GM12878 (cell line): ENCODE results near the gene SLC25A42. TPM values are rescaled to one million over a fixed set of nuclear protein-coding genes. Genes with fewer than 3 reads are reported as not detected.

Source experiments
- BCL11A ChIP-seq: IDR thresholded peaks from 2 replicates; pipeline ENCODE4 v1.6.1; 2011; ENCODE audit warnings: low read depth, low read length
- BHLHE40 ChIP-seq, 2 experiments: fragments of 450-650 bp in 1 of 2; IDR thresholded peaks; 2 replicates each; pipeline ENCODE4 v1.6.1; 2011 to 2017; ENCODE audit warnings: low read depth in 2 of 2, borderline replicate concordance in 1 of 2, improper control_type of control experiment in 1 of 2, low read length in 1 of 2, mild to moderate bottlenecking in 1 of 2
- CHD2 ChIP-seq: IDR thresholded peaks from 2 replicates; pipeline ENCODE4 v1.6.1; 2011; ENCODE audit warnings: low read depth, low read length, improper control_type of control experiment, borderline replicate concordance
- E2F4 ChIP-seq: IDR thresholded peaks from 2 replicates; pipeline ENCODE4 v1.6.1; 2012; ENCODE audit warnings: low read depth, low read length, improper control_type of control experiment
- EGR1 ChIP-seq, 2 experiments: IDR thresholded peaks; 1 replicate in 1 of 2; 2 replicates in 1 of 2; pipeline ENCODE4 v1.6.1; 2011 to 2012; ENCODE audit warnings: low read depth in 2 of 2, low read length in 2 of 2, borderline replicate concordance in 1 of 2, mild to moderate bottlenecking in 1 of 2, moderate library complexity in 1 of 2
- IKZF1 ChIP-seq: fragments of 450-650 bp; conservative IDR thresholded peaks from 2 replicates; pipeline ENCODE4 v1.6.1; 2017; ENCODE audit warnings: antibody characterized with exemption, mild to moderate bottlenecking
- MXI1 ChIP-seq: fragments of 150-350 bp; IDR thresholded peaks from 2 replicates; pipeline ENCODE4 v1.6.1; 2011; ENCODE audit warnings: low read depth, mild to moderate bottlenecking, inconsistent platforms, low read length, improper control_type of control experiment
- MYC ChIP-seq: IDR thresholded peaks from 2 replicates; pipeline ENCODE4 v1.6.1; 2011; ENCODE audit warnings: mild to moderate bottlenecking, low read length, moderate library complexity, inconsistent platforms; ENCODE audit not compliant: insufficient read depth, insufficient replicate concordance, insufficient read length, severe bottlenecking
- NFXL1 ChIP-seq: fragments of 450-650 bp; IDR thresholded peaks from 2 replicates; pipeline ENCODE4 v1.6.1; 2017; ENCODE audit warnings: antibody characterized with exemption, mild to moderate bottlenecking, borderline replicate concordance
- NR2C1 ChIP-seq: fragments of 450-650 bp; IDR thresholded peaks from 2 replicates; pipeline ENCODE4 v1.6.1; 2017; ENCODE audit warnings: antibody characterized with exemption, mild to moderate bottlenecking, moderate library complexity
- PAX5 ChIP-seq: IDR thresholded peaks from 2 replicates; pipeline ENCODE4 v1.6.1; 2011; ENCODE audit warnings: low read depth, low read length, borderline replicate concordance
- PRDM15 ChIP-seq: fragments of 450-650 bp; formaldehyde crosslinking; IDR thresholded peaks from 2 replicates; pipeline ENCODE4 v1.4.0; 2020; ENCODE audit warnings: mild to moderate bottlenecking, moderate library complexity
- RELB ChIP-seq: fragments of 450-650 bp; IDR thresholded peaks from 2 replicates; pipeline ENCODE4 v1.6.1; 2017; ENCODE audit warnings: low read depth, mild to moderate bottlenecking, moderate library complexity
- SIN3A ChIP-seq: IDR thresholded peaks from 2 replicates; pipeline ENCODE4 v1.6.1; 2012; ENCODE audit warnings: low read depth, low read length, improper control_type of control experiment
- SKIL ChIP-seq: fragments of 450-650 bp; IDR thresholded peaks from 2 replicates; pipeline ENCODE4 v1.6.1; 2017; ENCODE audit warnings: mild to moderate bottlenecking, low read depth, inconsistent platforms; ENCODE audit not compliant: poor library complexity, severe bottlenecking
- TCF12 ChIP-seq: IDR thresholded peaks from 2 replicates; pipeline ENCODE4 v1.6.1; 2011; ENCODE audit warnings: low read depth, mild to moderate bottlenecking, low read length
- ZNF274 ChIP-seq: IDR thresholded peaks from one replicate; pipeline ENCODE4 v1.8.0; 2011; ENCODE audit not compliant: insufficient read length, insufficient read depth
- polyA plus RNA-seq, 11 experiments: library from polyadenylated mRNA; depleted of rRNA in 4 of 11; unstranded in 6 of 11; stranded (reverse) in 5 of 11; fragments of >200 nt; fragmentation: Nextera tagmentation in 4 of 11; fragmentation: Illumina TruSeq in 1 of 11; extraction: Ambion mirVana in 4 of 11; extraction: Trizol in 1 of 11; gene quantifications; 1 replicate in 1 of 11; 2 replicates in 10 of 11; pipeline versions ENCODE4 v1.2.1 to v1.2.3, GENCODE V29; 2011 to 2016; ENCODE audit warnings: inconsistent platforms in 2 of 11, missing spikeins in 2 of 11, low read depth in 1 of 11
- total RNA-seq, 4 experiments: library from RNA; depleted of rRNA in 3 of 4; stranded (reverse); fragments of >200 nt in 3 of 4; fragmentation: Illumina TruSeq in 1 of 4; extraction: Trizol in 1 of 4; gene quantifications; 2 replicates each; pipeline versions ENCODE4 v1.2.1 to v1.2.3, GENCODE V29; 2013 to 2021
- TF ChIP-seq, protein P1 (sequence below): fragments of 450-650 bp; IDR thresholded peaks from 2 replicates; pipeline ENCODE4 v1.6.1; 2014; ENCODE audit warnings: mild to moderate bottlenecking

Gene SLC25A42
- total and polyA plus RNA-seq, 10 of the 15 experiments (the other 5 are each of a cell fraction or from before 2014, with no cell fraction given): 0.24 to 19.2 (median 9.6) TPM

DNA sequence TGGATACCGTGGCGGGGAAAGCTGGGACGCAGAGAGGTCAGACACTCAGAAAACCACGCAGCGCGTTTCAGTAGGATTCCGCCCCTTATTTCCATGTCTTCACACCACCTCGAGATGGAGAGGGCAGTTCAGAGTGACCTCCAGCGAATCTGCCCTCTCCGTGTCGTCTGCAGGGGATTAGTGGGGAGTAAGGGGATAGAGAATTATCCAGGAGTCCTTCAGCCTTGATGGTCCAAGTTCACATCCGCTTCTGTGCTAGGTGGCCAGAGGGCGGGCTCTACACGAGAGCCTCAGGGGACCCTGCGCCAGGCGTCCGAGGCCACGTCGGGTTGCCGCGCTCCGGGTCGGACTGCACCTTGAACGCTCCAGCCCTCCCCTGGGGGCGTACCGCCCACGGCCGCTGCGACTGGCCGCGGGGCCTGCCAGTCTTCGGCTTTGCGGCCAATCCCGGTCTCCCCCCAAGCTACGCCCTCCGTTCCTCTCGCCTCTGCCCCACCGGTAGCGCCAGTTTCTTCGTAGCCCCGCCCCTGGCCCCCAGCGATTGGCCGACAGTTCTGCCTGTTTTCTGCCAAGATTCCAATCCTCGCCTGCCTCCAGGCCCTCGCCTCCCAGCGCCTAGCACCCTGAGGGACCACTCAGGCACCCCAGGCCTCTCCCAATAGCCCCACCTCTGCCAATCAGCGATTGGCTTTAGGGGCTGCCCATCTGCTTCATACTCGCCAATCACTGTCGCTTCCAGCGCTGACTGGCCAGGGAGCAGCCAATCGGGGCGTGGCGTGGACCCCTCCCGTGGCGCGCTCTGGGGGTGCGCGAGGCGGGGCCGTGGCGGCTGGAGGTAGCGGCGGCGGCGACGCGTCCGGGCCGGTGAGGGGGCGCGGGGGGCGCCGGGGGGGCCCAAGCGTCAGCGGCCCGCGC, at the start of gene SLC25A42 (continued):
- TF ChIP-seq PRDM15 (no peak), CHD2 (peak; percentile 97), SKIL (peak; percentile 77), BCL11A (no peak), E2F4 (peak; percentile 69; the same call in 1 of the 2 replicates), NFXL1 (no peak), TCF12 (0 out of 2 replicates have a peak, but pooled peaks have one; percentile 13), SIN3A (0 out of 2 replicates have a peak, but pooled peaks have one; percentile 36), IKZF1 (peak; percentile 61), MYC (peak; percentile 22), ZNF274 (no peak), PAX5 (peak; percentile 37; the same call in 1 of the 2 replicates), MXI1 (peak; percentile 45), RELB (peak; percentile 19; the same call in 1 of the 2 replicates), NR2C1 (peak; percentile 49), BHLHE40 (IDR thresholded peaks at IDR 0.05; ENCODE audit: borderline replicate concordance in 1 of 2, low read depth in 2 of 2, low read length in 1 of 2) (peak in 1 of 2 experiments; percentile 67; a peak in 2 of 4 replicates), EGR1 (IDR thresholded peaks at IDR 0.05; ENCODE audit: borderline replicate concordance in 1 of 2, low read depth in 2 of 2, low read length in 2 of 2) (peak in 1 of 2 experiments; percentile 91; a peak in 2 of 3 replicates)
- TF ChIP-seq, protein P1, sequence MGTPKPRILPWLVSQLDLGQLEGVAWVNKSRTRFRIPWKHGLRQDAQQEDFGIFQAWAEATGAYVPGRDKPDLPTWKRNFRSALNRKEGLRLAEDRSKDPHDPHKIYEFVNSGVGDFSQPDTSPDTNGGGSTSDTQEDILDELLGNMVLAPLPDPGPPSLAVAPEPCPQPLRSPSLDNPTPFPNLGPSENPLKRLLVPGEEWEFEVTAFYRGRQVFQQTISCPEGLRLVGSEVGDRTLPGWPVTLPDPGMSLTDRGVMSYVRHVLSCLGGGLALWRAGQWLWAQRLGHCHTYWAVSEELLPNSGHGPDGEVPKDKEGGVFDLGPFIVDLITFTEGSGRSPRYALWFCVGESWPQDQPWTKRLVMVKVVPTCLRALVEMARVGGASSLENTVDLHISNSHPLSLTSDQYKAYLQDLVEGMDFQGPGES: peak; percentile 99
